Psoas muscle (tissue), 8 donors: ENCODE measurements around the gene ADAMTS3. TPM values are rescaled to one million over a fixed set of nuclear protein-coding genes. Genes with fewer than 3 reads are reported as not detected.

ENCODE experiments used
- ATAC-seq, 4 donors: fragments of 200-7000 bp; cut with Tn5 transposase; one replicate each; pipeline ENCODE4 v1.9.1; 2020; ENCODE audit warnings: moderate library complexity in 3 of 4, mild to moderate bottlenecking in 2 of 4
- DNase-seq, 2 donors: peaks; one replicate each; pipeline ENCODE4 v3.0.0-alpha.2; 2020
- H3K27ac ChIP-seq: fragments of 200-600 bp; one replicate; pipeline ENCODE4 v1.8.0; 2022
- H3K27me3 ChIP-seq, 3 donors: fragments of 200-600 bp in 1 of 3; one replicate each; pipeline versions ENCODE4 v1.6.1 to v1.8.0; 2013 to 2022; ENCODE audit warnings: low read length in 2 of 3, mild to moderate bottlenecking in 2 of 3, moderate library complexity in 1 of 3; ENCODE audit not compliant: insufficient read depth in 3 of 3
- H3K36me3 ChIP-seq, 2 donors: fragments of 200-600 bp in 1 of 2; one replicate each; pipeline versions ENCODE4 v1.6.1 to v1.8.0; 2013 to 2022; ENCODE audit warnings: low read depth in 1 of 2, mild to moderate bottlenecking in 1 of 2, moderate library complexity in 1 of 2; ENCODE audit not compliant: insufficient read depth in 1 of 2
- H3K4me1 ChIP-seq: fragments of 200-600 bp; one replicate; pipeline ENCODE4 v1.8.0; 2022
- H3K4me3 ChIP-seq: fragments of 200-600 bp; one replicate; pipeline ENCODE4 v1.8.0; 2022; ENCODE audit warnings: mild to moderate bottlenecking
- H3K9me3 ChIP-seq: fragments of 200-600 bp; one replicate; pipeline ENCODE4 v1.8.0; 2022
- CTCF ChIP-seq: fragments of 200-600 bp; IDR thresholded peaks from one replicate; pipeline ENCODE4 v1.8.0; 2022; ENCODE audit warnings: antibody characterized with exemption
- WGBS, 3 donors: extraction: QIAGEN DNeasy Blood & Tissue Kit; methylation state at CpG; one replicate each; pipeline versions ENCODE4 v1.1.6 to v1.1.7; 2013; 5-methylcytosine and 5-hydroxymethylcytosine counted together
- intact Hi-C, 2 donors: fragments of 100-400 bp; cut with DNase I; formaldehyde crosslinking; loops; one replicate each; pipeline versions ENCODE4 v1.11.0 to v1.14.2; 2022
- polyA plus RNA-seq, 3 donors: library from polyadenylated mRNA; stranded (reverse); fragments of 200-250 nt; gene quantifications; one replicate each; pipeline ENCODE4 v1.2.3, GENCODE V29; 2013
- total RNA-seq, 4 donors: library from RNA; stranded (reverse); fragmentation: NEBNext Ultra II Directional in 2 of 4; extraction: Animal tissue kit (Norgen Biotek cat#: 25700) in 2 of 4; gene quantifications; one replicate each; pipeline versions ENCODE4 v1.2.1 to v1.2.4, GENCODE V29; 2021 to 2023
- donor health status: healthy with polysubstance abuse.
- donor health status: DM: no; HTN: no; CAD: no; lungs with moderate emphysema.
- donor health status: Bipolar disorder and iron deficiency.
- donor health status: healthy.
- donor health status: DM: yes; HTN: yes; CAD: no.
- donor health status: DM: no; HTN: no; CAD: no.
- donor health status: DM: no; HTN: no; CAD: no.
- donor health status: DM: yes; HTN: yes; CAD: no.

ADAMTS3 gene
- total and polyA plus RNA-seq, 7 donors = 0.01 to 0.89 (median 0.13) TPM

GRCh38 chr4:72489267-72489666 is 79.8 kb downstream of the ADAMTS3 start:
- intact Hi-C loops = no loop called here
- 62 to 64% (median 63%) methylated on average over 4 of the region's 4 CpGs for WGBS, 3 donors
- ATAC-seq = no peak

GRCh38 chr4:72486991-72487390 is 82.0 kb downstream of the ADAMTS3 start:
- intact Hi-C loops = no loop called here
- no peak for TF ChIP-seq CTCF
- H3K4me1 ChIP-seq = no peaks in the 10 kb centered on the region

More at GRCh38 chr4:72489267-72489666, 79.8 kb downstream of the ADAMTS3 start:
- no peak for TF ChIP-seq CTCF
- Histone ChIP-seq H3K9me3 (peaks cover 2% of the 10 kb centered on the region), H3K27ac (no peak overlapping the region), H3K36me3 (no peaks in the 10 kb centered on the region), H3K27me3 (no peaks in the 10 kb centered on the region), H3K4me3 (no peak overlapping the region), H3K4me1 (no peaks in the 10 kb centered on the region)
- DNase-seq = no peak

GRCh38 chr4:72484981-72485380 is 84.0 kb downstream of the ADAMTS3 start:
- H3K27ac ChIP-seq = no peak overlapping the region
- H3K4me1 ChIP-seq = no peaks in the 10 kb centered on the region
- DNase-seq (no peak), ATAC-seq (no peak)
- H3K4me3 ChIP-seq = no peak overlapping the region
- H3K27me3 ChIP-seq = no peaks in the 10 kb centered on the region
- intact Hi-C loops = no loop called here
- no peak for TF ChIP-seq CTCF
- H3K36me3 ChIP-seq = no peaks in the 10 kb centered on the region
- 73 to 77% (median 73%) methylated on average over 1 of the region's 1 CpG for WGBS, 3 donors
- peaks cover 12% of the 10 kb centered on the region for H3K9me3 ChIP-seq

More at GRCh38 chr4:72486991-72487390, 82.0 kb downstream of the ADAMTS3 start:
- Histone ChIP-seq H3K9me3 (peaks cover 5% of the 10 kb centered on the region), H3K27ac (no peak overlapping the region), H3K27me3 (no peaks in the 10 kb centered on the region), H3K36me3 (no peaks in the 10 kb centered on the region), H3K4me3 (no peak overlapping the region)
- no peak for DNase-seq
- ATAC-seq = no peak

GRCh38 chr4:72473434-72473900 is 95.6 kb downstream of the ADAMTS3 start:
- DNase-seq (no peak), ATAC-seq (no peak)
- intact Hi-C loops = no loop called here
- no peak for TF ChIP-seq CTCF
- H3K27me3 ChIP-seq = no peaks in the 10 kb centered on the region
- H3K4me3 ChIP-seq = no peak overlapping the region
- no peaks in the 10 kb centered on the region for H3K9me3 ChIP-seq
- 35 to 68% (median 51%) methylated on average over 1 of the region's 1 CpG for WGBS, 3 donors
- no peaks in the 10 kb centered on the region for H3K4me1 ChIP-seq
- H3K27ac ChIP-seq = no peak overlapping the region
- H3K36me3 ChIP-seq = no peaks in the 10 kb centered on the region

- no peak overlapping the region for H3K27ac ChIP-seq
- no peaks in the 10 kb centered on the region for H3K27me3 ChIP-seq
- no peaks in the 10 kb centered on the region for H3K36me3 ChIP-seq
- H3K9me3 ChIP-seq = no peaks in the 10 kb centered on the region
- no peak for TF ChIP-seq CTCF
- ATAC-seq (no peak), DNase-seq (no peak)
- H3K4me3 ChIP-seq = no peak overlapping the region
- WGBS, 3 donors = 73 to 84% (median 74%) methylated on average over 2 of the region's 2 CpGs
- H3K4me1 ChIP-seq = no peaks in the 10 kb centered on the region
- intact Hi-C loops = no loop called here
These were observed 97.2 kb downstream of the ADAMTS3 start for GRCh38 chr4:72471816-72472215.
